Endothelial cell of umbilical vein (primary cell): ENCODE data around the gene USP48. TPM values are rescaled to one million over a fixed set of nuclear protein-coding genes. Genes with fewer than 3 reads are reported as not detected.

Source experiments
- BruUV-seq: library from RNA; stranded (reverse); fragments of 400-500 nt; replicated peaks from 2 replicates; lab custom pipeline; 2021; lab: Mats Ljungman, UMichigan
- CTCF ChIA-PET: fragments of 300-600, 350-600 bp; sonication (Branson Sonifier 250); formaldehyde crosslinking; loops from one replicate; lab custom pipeline; 2021; ENCODE audit warnings: antibody characterized with exemption, inconsistent platforms; lab: Charles Lee
- POLR2A ChIA-PET: fragments of 300-600, 350-600 bp; sonication (Branson Sonifier 250); formaldehyde crosslinking; loops from one replicate; lab custom pipeline; 2021; ENCODE audit warnings: antibody characterized with exemption, inconsistent platforms; lab: Charles Lee
- DNase-seq: peaks from one replicate; pipeline ENCODE4 v3.0.0-alpha.2; 2011; ENCODE audit warnings: low read depth, low spot score
- FAIRE-seq: peaks from 2 replicates; lab custom pipeline; 2011; peaks lifted over from hg19 to GRCh38; lab: Jason Lieb, UNC
- H2AFZ ChIP-seq: 2 replicates; pipeline ENCODE4 v1.6.0; 2012; ENCODE audit warnings: low read depth, low read length, control low read depth, inconsistent platforms
- H3K27ac ChIP-seq: 2 replicates; pipeline ENCODE4 v1.5.1; 2011; ENCODE audit warnings: low read depth, mild to moderate bottlenecking, control low read depth, low read length, moderate library complexity; ENCODE audit not compliant: insufficient read depth
- H3K27me3 ChIP-seq, 2 experiments: 2 replicates each; pipeline versions ENCODE4 v1.6.0 to v1.6.1; 2011; ENCODE audit warnings: low read length in 2 of 2, mixed read lengths in 1 of 2; ENCODE audit not compliant: control insufficient read depth in 2 of 2, insufficient read depth in 2 of 2
- H3K36me3 ChIP-seq, 2 experiments: 2 replicates in 1 of 2; 3 replicates in 1 of 2; pipeline ENCODE4 v1.5.1; 2011; ENCODE audit warnings: low read length in 2 of 2, mild to moderate bottlenecking in 1 of 2, moderate library complexity in 1 of 2; ENCODE audit not compliant: control insufficient read depth in 2 of 2, insufficient read depth in 2 of 2; ENCODE audit errors: extremely low read depth in 1 of 2
- H3K4me1 ChIP-seq: 3 replicates; pipeline ENCODE4 v1.5.1; 2011; ENCODE audit warnings: mild to moderate bottlenecking, low read length; ENCODE audit not compliant: control insufficient read depth, insufficient read depth; ENCODE audit errors: extremely low read depth
- H3K4me2 ChIP-seq: 2 replicates; pipeline ENCODE4 v1.6.1; 2011; ENCODE audit warnings: low read length, control low read depth, mixed read lengths; ENCODE audit not compliant: insufficient read depth
- H3K4me3 ChIP-seq, 3 experiments: fragments of 200-600 bp in 1 of 3; sonication (generic), shearing (Covaris generic) in 1 of 3; replicated peaks in 1 of 3; 2 replicates each; pipeline ENCODE4 v1.5.1; 2011 to 2016; ENCODE audit warnings: control low read depth in 3 of 3, low read length in 3 of 3, mild to moderate bottlenecking in 2 of 3, inconsistent platforms in 1 of 3, low read depth in 1 of 3, moderate library complexity in 1 of 3; ENCODE audit not compliant: insufficient read depth in 1 of 3
- H3K79me2 ChIP-seq: 2 replicates; pipeline ENCODE4 v1.6.0; 2012; ENCODE audit warnings: low read length, inconsistent platforms; ENCODE audit not compliant: control insufficient read depth, insufficient read depth
- H3K9ac ChIP-seq: replicated peaks from 2 replicates; pipeline ENCODE3; 2011; ENCODE audit warnings: low read length, control low read depth; ENCODE audit not compliant: insufficient read depth; ENCODE audit errors: extremely low read depth
- H3K9me1 ChIP-seq: replicated peaks from 3 replicates; pipeline ENCODE4 v1.6.0; 2011; ENCODE audit warnings: mild to moderate bottlenecking, low read length; ENCODE audit not compliant: control insufficient read depth, insufficient read depth; ENCODE audit errors: extremely low read depth
- H3K9me3 ChIP-seq: replicated peaks from 2 replicates; pipeline ENCODE4 v1.5.1; 2012; ENCODE audit warnings: low read length, inconsistent platforms; ENCODE audit not compliant: control insufficient read depth, insufficient read depth
- H4K20me1 ChIP-seq: replicated peaks from 2 replicates; pipeline ENCODE3; 2011; ENCODE audit warnings: mild to moderate bottlenecking, low read length; ENCODE audit not compliant: control insufficient read depth, insufficient read depth; ENCODE audit errors: extremely low read depth
- EZH2 ChIP-seq: IDR thresholded peaks from 2 replicates; pipeline ENCODE4 v1.6.1; 2012; ENCODE audit warnings: borderline replicate concordance, low read depth, mild to moderate bottlenecking, moderate library complexity, low read length, inconsistent platforms; ENCODE audit not compliant: severe bottlenecking
- FOS ChIP-seq: IDR thresholded peaks from 2 replicates; pipeline ENCODE4 v1.6.1; 2011; ENCODE audit warnings: mild to moderate bottlenecking, low read length, moderate library complexity, borderline replicate concordance; ENCODE audit not compliant: insufficient read depth
- GATA2 ChIP-seq: IDR thresholded peaks from 2 replicates; pipeline ENCODE4 v1.7.0; 2011; ENCODE audit warnings: low read depth, mild to moderate bottlenecking, moderate library complexity, mixed read lengths, low read length; ENCODE audit not compliant: insufficient read length, insufficient read depth
- JUN ChIP-seq: IDR thresholded peaks from 2 replicates; pipeline ENCODE4 v1.6.1; 2011; ENCODE audit warnings: borderline replicate concordance, low read depth; ENCODE audit not compliant: insufficient read length, insufficient read depth
- MAX ChIP-seq: IDR thresholded peaks from 2 replicates; pipeline ENCODE4 v1.6.1; 2011; ENCODE audit not compliant: insufficient read depth, insufficient read length
- MYC ChIP-seq: IDR thresholded peaks from one replicate; pipeline ENCODE4 v1.6.1; 2011; ENCODE audit warnings: mild to moderate bottlenecking, low read depth, low read length
- POLR2A ChIP-seq: IDR thresholded peaks from 2 replicates; pipeline ENCODE4 v1.6.1; 2012; ENCODE audit warnings: low read depth, mild to moderate bottlenecking, control low read depth, low read length
- POLR2AphosphoS5 ChIP-seq: IDR thresholded peaks from 2 replicates; pipeline ENCODE4 v1.6.1; 2012; ENCODE audit warnings: low read depth, mild to moderate bottlenecking, control low read depth, low read length, moderate library complexity; ENCODE audit not compliant: insufficient read depth
- dilution Hi-C: fragments of 300-500 bp; cut with MboI; formaldehyde crosslinking; loops from one replicate; pipeline ENCODE4 v1.15.0; 2019; ENCODE audit warnings: low sequenced_read_pairs; ENCODE audit not compliant: extremely low pct_ligation_motif_present
- intact Hi-C: fragments of 100-400 bp; cut with micrococcal nuclease; formaldehyde crosslinking; loops from one replicate; pipeline ENCODE4 v1.10.0; 2022
- polyA plus RNA-seq, 4 experiments: library from polyadenylated mRNA; depleted of rRNA in 3 of 4; stranded (reverse) in 3 of 4; unstranded in 1 of 4; fragments of >200 nt; gene quantifications; 2 replicates each; pipeline versions ENCODE4 v1.2.1 to v1.2.3, GENCODE V29; 2011 to 2012; ENCODE audit warnings: missing spikeins in 1 of 4
- total RNA-seq: library from RNA; stranded (reverse); gene quantifications from 2 replicates; pipeline ENCODE4 v1.2.3, GENCODE V29; 2021
- TF ChIP-seq, protein P1 (sequence below), 2 donors: IDR thresholded peaks; 1 replicate in 1 of 2; 2 replicates in 1 of 2; pipeline ENCODE4 v1.5.1; 2011; ENCODE audit warnings: low read length in 2 of 2, mild to moderate bottlenecking in 2 of 2, moderate library complexity in 2 of 2, control low read depth in 1 of 2, inconsistent platforms in 1 of 2, low read depth in 1 of 2; ENCODE audit not compliant: insufficient read depth in 1 of 2; ENCODE audit errors: extremely low read depth in 1 of 2

USP48 gene
- total and polyA plus RNA-seq, 2 donors (not counting 3 experiments of a cell fraction or from before 2014, with no cell fraction given) = 27.2 to 149 TPM

GRCh38 chr1:21663248-21663950 is 119.5 kb downstream of the USP48 start:
- no peaks in the 10 kb centered on the region for H3K4me1 ChIP-seq
- no peak overlapping the region for H3K4me2 ChIP-seq
- no peak overlapping the region for H3K27ac ChIP-seq
- peaks cover 10 to 17% of the 10 kb centered on the region in 2 experiments for H3K27me3 ChIP-seq
- TF ChIP-seq POLR2A = no peak
- TF ChIP-seq, protein P1, sequence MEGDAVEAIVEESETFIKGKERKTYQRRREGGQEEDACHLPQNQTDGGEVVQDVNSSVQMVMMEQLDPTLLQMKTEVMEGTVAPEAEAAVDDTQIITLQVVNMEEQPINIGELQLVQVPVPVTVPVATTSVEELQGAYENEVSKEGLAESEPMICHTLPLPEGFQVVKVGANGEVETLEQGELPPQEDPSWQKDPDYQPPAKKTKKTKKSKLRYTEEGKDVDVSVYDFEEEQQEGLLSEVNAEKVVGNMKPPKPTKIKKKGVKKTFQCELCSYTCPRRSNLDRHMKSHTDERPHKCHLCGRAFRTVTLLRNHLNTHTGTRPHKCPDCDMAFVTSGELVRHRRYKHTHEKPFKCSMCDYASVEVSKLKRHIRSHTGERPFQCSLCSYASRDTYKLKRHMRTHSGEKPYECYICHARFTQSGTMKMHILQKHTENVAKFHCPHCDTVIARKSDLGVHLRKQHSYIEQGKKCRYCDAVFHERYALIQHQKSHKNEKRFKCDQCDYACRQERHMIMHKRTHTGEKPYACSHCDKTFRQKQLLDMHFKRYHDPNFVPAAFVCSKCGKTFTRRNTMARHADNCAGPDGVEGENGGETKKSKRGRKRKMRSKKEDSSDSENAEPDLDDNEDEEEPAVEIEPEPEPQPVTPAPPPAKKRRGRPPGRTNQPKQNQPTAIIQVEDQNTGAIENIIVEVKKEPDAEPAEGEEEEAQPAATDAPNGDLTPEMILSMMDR (IDR thresholded peaks at IDR 0.05; ENCODE audit: extremely low read depth in 1 of 2, insufficient read depth in 1 of 2, low read depth in 1 of 2, low read length in 2 of 2) = no peak
- TF ChIP-seq JUN = no peak
- TF ChIP-seq EZH2 = no peak
- TF ChIP-seq POLR2AphosphoS5 = no peak
- TF ChIP-seq MYC = no peak
- no peak for TF ChIP-seq MAX
- no peak for TF ChIP-seq FOS
- TF ChIP-seq GATA2 = no peak
- no peaks in the 10 kb centered on the region for H4K20me1 ChIP-seq
- POLR2A ChIA-PET = interaction anchor here (0.5 kb wide), 1 partner anchor 117 kb away, joined by 3 read pairs; no protein-coding TSS in a partner anchor
- DNase-seq = no peak
- H3K79me2 ChIP-seq = no peaks in the 10 kb centered on the region
- H3K9me1 ChIP-seq = no peaks in the 10 kb centered on the region
- CTCF ChIA-PET = interaction anchor here (1.0 to 1.4 kb wide), 2 partner anchors 23 to 293 kb away, joined by 3 to 5 read pairs; no protein-coding TSS in a partner anchor
- H3K9me3 ChIP-seq = no peaks in the 10 kb centered on the region
- no peak overlapping the region for H3K9ac ChIP-seq
- H2AFZ ChIP-seq = no peak overlapping the region
- H3K36me3 ChIP-seq = no peaks in the 10 kb centered on the region
- intact Hi-C loops = no loop called here
- FAIRE-seq = no peak
- dilution Hi-C loops = no loop called here
- H3K4me3 ChIP-seq = no peak overlapping the region
- BruUV-seq = no TSS peak
